HCT116 (cell line): ENCODE data around the gene ROBO1. TPM values are rescaled to one million over a fixed set of nuclear protein-coding genes. Genes with fewer than 3 reads are reported as not detected.

Experiments used
- ATAC-seq: fragments of 200-7000 bp; cut with Tn5 transposase; 2 replicates; pipeline ENCODE4 v1.9.1; 2020; ENCODE audit warnings: mild to moderate bottlenecking, moderate library complexity
- BruUV-seq: library from RNA; stranded (reverse); fragments of 400-500 nt; replicated peaks from 2 replicates; lab custom pipeline; 2021; lab: Mats Ljungman, UMichigan
- CTCF ChIA-PET: fragments of 300-600 bp; sonication (Branson Sonifier 250); formaldehyde crosslinking; loops from one replicate; lab custom pipeline; 2021; ENCODE audit warnings: antibody characterized with exemption; lab: Charles Lee
- POLR2A ChIA-PET: fragments of 300-600, 350-600 bp; sonication (Branson Sonifier 250); formaldehyde crosslinking; loops from one replicate; lab custom pipeline; 2021; ENCODE audit warnings: antibody characterized with exemption; lab: Charles Lee
- RAD21 ChIA-PET, 2 experiments: fragments of 300-600 bp; sonication (Branson Sonifier 250); formaldehyde crosslinking; loops; one replicate each; lab custom pipeline; 2023; ENCODE audit warnings: low total read pairs in 2 of 2; ENCODE audit not compliant: uncharacterized antibody in 2 of 2, unreplicated experiment in 2 of 2, low non-redundant PET in 1 of 2; lab: Charles Lee
- DNase-seq: peaks from one replicate; pipeline ENCODE4 v3.0.0-alpha.2; 2010; ENCODE audit warnings: low read depth, low spot score
- H2AFZ ChIP-seq: fragments of 200-600 bp; shearing (Covaris generic), sonication (generic); 2 replicates; pipeline ENCODE4 v1.6.1; 2017; ENCODE audit warnings: low read depth, mixed run types, mixed read lengths, antibody characterized with exemption, low read length; ENCODE audit not compliant: poor library complexity, severe bottlenecking
- H3K27ac ChIP-seq: 2 replicates; pipeline ENCODE4 v1.5.1; 2012; ENCODE audit warnings: low read depth, low read length
- H3K27me3 ChIP-seq: fragments of 200-600 bp; sonication (generic); 2 replicates; pipeline ENCODE4 v1.6.1; 2016; ENCODE audit warnings: mixed run types, low read length, mixed read lengths; ENCODE audit not compliant: insufficient read depth
- H3K36me3 ChIP-seq, 2 experiments: fragments of 200-500 bp in 1 of 2; fragments of 200-600 bp in 1 of 2; sonication (Bioruptor generic) in 1 of 2; sonication (generic) in 1 of 2; 2 replicates each; pipeline versions ENCODE4 v1.5.1 to v1.6.1; 2014 to 2016; ENCODE audit warnings: low read length in 2 of 2, inconsistent platforms in 1 of 2, mixed read lengths in 1 of 2, mixed run types in 1 of 2; ENCODE audit not compliant: insufficient read depth in 2 of 2, control insufficient read depth in 1 of 2
- H3K4me1 ChIP-seq, 2 experiments: fragments of 200-600 bp in 1 of 2; sonication (generic) in 1 of 2; 2 replicates each; pipeline versions ENCODE4 v1.5.1 to v1.6.1; 2012 to 2017; ENCODE audit warnings: low read length in 2 of 2, inconsistent platforms in 1 of 2, mild to moderate bottlenecking in 1 of 2, mixed read lengths in 1 of 2, mixed run types in 1 of 2, moderate library complexity in 1 of 2; ENCODE audit not compliant: insufficient read depth in 2 of 2, control insufficient read depth in 1 of 2
- H3K4me2 ChIP-seq: fragments of 200-600 bp; sonication (generic); 2 replicates; pipeline ENCODE4 v1.6.1; 2017; ENCODE audit warnings: mixed run types, low read length, mixed read lengths
- H3K4me3 ChIP-seq, 2 experiments: fragments of 200-600 bp in 1 of 2; sonication (generic) in 1 of 2; replicated peaks in 1 of 2; 2 replicates each; pipeline ENCODE4 v1.5.1; 2011 to 2016; ENCODE audit warnings: low read length in 2 of 2, control low read depth in 1 of 2, low read depth in 1 of 2, mild to moderate bottlenecking in 1 of 2, mixed read lengths in 1 of 2, mixed run types in 1 of 2
- H3K79me2 ChIP-seq: fragments of 200-600 bp; sonication (generic); 2 replicates; pipeline ENCODE4 v1.6.1; 2017; ENCODE audit warnings: mild to moderate bottlenecking, mixed run types, low read length, moderate library complexity, mixed read lengths; ENCODE audit not compliant: insufficient read depth
- H3K9ac ChIP-seq: fragments of 200-600 bp; sonication (generic); 2 replicates; pipeline ENCODE4 v1.6.1; 2016; ENCODE audit warnings: low read length, mixed read lengths
- H3K9me2 ChIP-seq: fragments of 200-600 bp; sonication (generic), shearing (Covaris generic); 2 replicates; pipeline ENCODE4 v1.6.1; 2017; ENCODE audit warnings: mixed run types, mild to moderate bottlenecking, moderate library complexity; ENCODE audit not compliant: insufficient read depth
- H3K9me3 ChIP-seq, 2 experiments: fragments of 200-500 bp in 1 of 2; fragments of 200-600 bp in 1 of 2; sonication (Bioruptor generic) in 1 of 2; sonication (generic) in 1 of 2; 2 replicates each; pipeline ENCODE4 v1.6.1; 2014 to 2017; ENCODE audit warnings: low read length in 2 of 2, mixed read lengths in 2 of 2, inconsistent platforms in 1 of 2, low read depth in 1 of 2, mild to moderate bottlenecking in 1 of 2, mixed run types in 1 of 2, moderate library complexity in 1 of 2; ENCODE audit not compliant: control insufficient read depth in 1 of 2, insufficient read depth in 1 of 2
- H4K20me1 ChIP-seq: fragments of 200-600 bp; sonication (generic), shearing (Covaris generic); 2 replicates; pipeline ENCODE4 v1.6.1; 2017; ENCODE audit warnings: mixed run types, mild to moderate bottlenecking, moderate library complexity; ENCODE audit not compliant: insufficient read depth
- CTCF ChIP-seq, 3 experiments: fragments of 200-600 bp in 1 of 3; sonication (generic) in 1 of 3; IDR thresholded peaks in 2 of 3; conservative IDR thresholded peaks in 1 of 3; 2 replicates each; pipeline ENCODE4 v1.5.1; 2012 to 2017; ENCODE audit warnings: low read depth in 2 of 3, low read length in 2 of 3, antibody characterized with exemption in 1 of 3, borderline replicate concordance in 1 of 3, control low read depth in 1 of 3, mild to moderate bottlenecking in 1 of 3, mixed read lengths in 1 of 3, mixed run types in 1 of 3, moderate library complexity in 1 of 3; ENCODE audit not compliant: insufficient read depth in 1 of 3
- EGR1 ChIP-seq: IDR thresholded peaks from 2 replicates; pipeline ENCODE4 v1.6.1; 2012; ENCODE audit warnings: low read depth
- JUND ChIP-seq: IDR thresholded peaks from 2 replicates; pipeline ENCODE4 v1.6.1; 2012
- MAX ChIP-seq: IDR thresholded peaks from 2 replicates; pipeline ENCODE4 v1.6.1; 2012
- RAD21 ChIP-seq: IDR thresholded peaks from 2 replicates; pipeline ENCODE4 v1.6.1; 2012; ENCODE audit warnings: low read depth, mild to moderate bottlenecking
- SRF ChIP-seq: IDR thresholded peaks from 2 replicates; pipeline ENCODE4 v1.6.1; 2012; ENCODE audit warnings: low read depth
- YY1 ChIP-seq: IDR thresholded peaks from 2 replicates; pipeline ENCODE4 v1.6.1; 2011; ENCODE audit warnings: low read length, low read depth, moderate library complexity, mild to moderate bottlenecking; ENCODE audit not compliant: insufficient replicate concordance; ENCODE audit errors: extremely low read depth
- intact Hi-C: fragments of 100-400 bp; cut with micrococcal nuclease; formaldehyde crosslinking; loops from 2 replicates; pipeline ENCODE4 v1.10.0; 2022
- total RNA-seq: library from RNA; stranded (reverse); gene quantifications from one replicate; pipeline ENCODE4 v1.2.1, GENCODE V29; 2021; ENCODE audit not compliant: unreplicated experiment

The ROBO1 gene
- total RNA-seq, 1 experiment from 2014 or later = 0.27 TPM

GRCh38 chr3:78875436-78875835, 892.4 kb downstream of the ROBO1 start (continued):
- TF ChIP-seq JUND (no peak), EGR1 (no peak), YY1 (no peak), RAD21 (no peak), MAX (no peak)
- TF ChIP-seq, all 23 proteins: peak for 0

- no TSS peak for BruUV-seq
- Histone ChIP-seq H3K9me2 (no peaks in the 10 kb centered on the region), H3K79me2 (no peaks in the 10 kb centered on the region), H3K4me2 (no peak overlapping the region), H3K4me1 (no peaks in the 10 kb centered on the region)
- no peak for ATAC-seq
- intact Hi-C loops = no loop called here
- POLR2A ChIA-PET = no interaction called here
- TF ChIP-seq CTCF (IDR thresholded peaks at IDR 0.05 in 2 of 3, conservative IDR thresholded peaks at IDR 0.05 in 1 of 3; ENCODE audit: borderline replicate concordance in 1 of 3, insufficient read depth in 1 of 3, low read depth in 2 of 3, low read length in 2 of 3) (no peak), YY1 (no peak), SRF (no peak)
- TF ChIP-seq, all 23 proteins: peak for 0
- Histone ChIP-seq H2AFZ (no peak overlapping the region), H3K27ac (no peak overlapping the region), H3K9ac (no peak overlapping the region), H3K4me3 (no peak overlapping the region), H3K9me3 (peaks cover 0 to 3% of the 10 kb centered on the region in 2 experiments; a peak in 2 of 4 replicates), H3K27me3 (no peaks in the 10 kb centered on the region), H4K20me1 (no peaks in the 10 kb centered on the region), H3K36me3 (no peaks in the 10 kb centered on the region; a peak in 1 of 4 replicates)
- RAD21 ChIA-PET = no interaction called here
- CTCF ChIA-PET = no interaction called here
- DNase-seq = no peak
Observed at GRCh38 chr3:78873641-78874040, 894.2 kb downstream of the ROBO1 start.
